ENCODE data around the gene TTC28.

TTC28 gene

DNA sequence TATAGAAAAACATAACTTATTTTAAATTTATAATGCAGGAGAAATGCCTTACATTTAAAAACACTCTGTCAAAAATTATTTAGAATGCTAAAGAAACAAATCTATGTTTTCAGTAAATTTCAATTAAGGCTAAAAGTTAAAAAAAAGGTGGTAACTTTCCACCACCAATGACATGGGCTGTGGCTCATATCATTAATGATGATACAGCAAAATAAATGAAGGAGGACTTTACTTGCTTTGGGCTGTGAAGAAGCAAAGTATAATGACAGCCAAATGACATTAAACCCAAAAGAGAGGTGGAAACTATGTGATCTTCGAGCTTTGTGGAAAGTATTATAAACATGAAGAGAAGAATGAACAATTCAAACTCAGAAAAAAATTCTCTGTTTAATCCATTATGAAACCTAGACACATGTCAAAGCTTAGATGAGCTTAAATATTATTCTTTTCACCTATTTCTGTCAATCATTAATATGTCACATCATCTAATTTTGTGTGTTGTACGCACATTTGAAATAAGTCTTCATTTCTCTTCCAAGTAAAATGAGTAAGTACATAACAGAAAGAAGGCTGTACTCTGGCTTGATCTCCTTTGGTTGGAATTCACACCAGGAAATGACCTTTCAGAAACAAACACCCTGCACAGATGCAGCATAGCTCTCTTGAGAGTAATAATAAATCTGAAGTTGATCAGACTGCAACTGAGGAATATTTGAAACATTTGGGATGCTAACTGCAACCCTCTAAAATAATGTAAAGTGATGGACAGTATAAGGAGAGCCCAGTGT, 265.8 kb downstream of the TTC28 start:
- Histone ChIP-seq H3K4me1 (ENCODE audit: control insufficient read depth, insufficient read depth, low read length) (peaks cover 29% of the 10 kb centered on the region), H3K36me3 (ENCODE audit: control insufficient read depth, insufficient read depth, low read length, severe bottlenecking) (no peaks in the 10 kb centered on the region), H3K9me3 (ENCODE audit: control insufficient read depth, low read length) (no peaks in the 10 kb centered on the region), H3K9ac (ENCODE audit: low read length) (peak overlapping the region; percentile 3), H3K4me3 (ENCODE audit: low read length) (no peak overlapping the region), H3K27me3 (replicated peaks; ENCODE audit: control insufficient read depth, insufficient read depth, low read length) (no peaks in the 10 kb centered on the region)
- no peak for DNase-seq (ENCODE audit: low read depth)

DNA sequence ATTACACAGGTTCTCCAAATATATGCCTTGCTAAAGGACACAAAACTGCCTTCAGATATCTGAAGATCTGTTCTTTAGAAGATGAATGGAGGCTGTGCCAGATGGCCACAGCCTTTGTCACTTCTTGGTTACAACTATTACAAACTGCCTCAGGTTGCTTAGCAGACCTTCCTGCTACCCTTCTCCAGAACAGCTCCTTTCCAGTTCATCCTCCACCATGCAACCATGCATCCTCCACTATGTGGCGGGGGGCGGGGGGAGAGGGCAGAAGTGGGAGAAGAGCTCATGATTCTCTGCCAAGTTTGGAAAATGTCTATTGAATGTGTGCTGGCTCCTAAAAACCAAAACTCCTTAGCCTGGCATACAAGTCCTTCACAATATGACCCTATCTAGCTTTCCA, 267.5 kb downstream of the TTC28 start:
- H3K4me1 ChIP-seq (ENCODE audit: control insufficient read depth, insufficient read depth, low read length), result peaks cover 29% of the 10 kb centered on the region
- H3K9ac ChIP-seq (ENCODE audit: low read length), result no peak overlapping the region
- no peak overlapping the region for H3K4me3 ChIP-seq (ENCODE audit: low read length)
- H3K27me3 ChIP-seq (replicated peaks; ENCODE audit: control insufficient read depth, insufficient read depth, low read length), result no peaks in the 10 kb centered on the region
- no peak for DNase-seq (ENCODE audit: low read depth)
- no peaks in the 10 kb centered on the region for H3K9me3 ChIP-seq (ENCODE audit: control insufficient read depth, low read length)
- H3K36me3 ChIP-seq (ENCODE audit: control insufficient read depth, insufficient read depth, low read length, severe bottlenecking), result no peaks in the 10 kb centered on the region

- no peak overlapping the region for H3K4me3 ChIP-seq (ENCODE audit: low read length)
- H3K9me3 ChIP-seq (ENCODE audit: control insufficient read depth, low read length), result no peaks in the 10 kb centered on the region
- no peak overlapping the region for H3K9ac ChIP-seq (ENCODE audit: low read length)
- peaks cover 29% of the 10 kb centered on the region for H3K4me1 ChIP-seq (ENCODE audit: control insufficient read depth, insufficient read depth, low read length)
- H3K36me3 ChIP-seq (ENCODE audit: control insufficient read depth, insufficient read depth, low read length, severe bottlenecking), result no peaks in the 10 kb centered on the region
- H3K27me3 ChIP-seq (replicated peaks; ENCODE audit: control insufficient read depth, insufficient read depth, low read length), result no peaks in the 10 kb centered on the region
- DNase-seq (ENCODE audit: low read depth), result peak; percentile 69
Observed at GRCh38 chr22:28411125-28411524, 268.5 kb downstream of the TTC28 start.

DNA sequence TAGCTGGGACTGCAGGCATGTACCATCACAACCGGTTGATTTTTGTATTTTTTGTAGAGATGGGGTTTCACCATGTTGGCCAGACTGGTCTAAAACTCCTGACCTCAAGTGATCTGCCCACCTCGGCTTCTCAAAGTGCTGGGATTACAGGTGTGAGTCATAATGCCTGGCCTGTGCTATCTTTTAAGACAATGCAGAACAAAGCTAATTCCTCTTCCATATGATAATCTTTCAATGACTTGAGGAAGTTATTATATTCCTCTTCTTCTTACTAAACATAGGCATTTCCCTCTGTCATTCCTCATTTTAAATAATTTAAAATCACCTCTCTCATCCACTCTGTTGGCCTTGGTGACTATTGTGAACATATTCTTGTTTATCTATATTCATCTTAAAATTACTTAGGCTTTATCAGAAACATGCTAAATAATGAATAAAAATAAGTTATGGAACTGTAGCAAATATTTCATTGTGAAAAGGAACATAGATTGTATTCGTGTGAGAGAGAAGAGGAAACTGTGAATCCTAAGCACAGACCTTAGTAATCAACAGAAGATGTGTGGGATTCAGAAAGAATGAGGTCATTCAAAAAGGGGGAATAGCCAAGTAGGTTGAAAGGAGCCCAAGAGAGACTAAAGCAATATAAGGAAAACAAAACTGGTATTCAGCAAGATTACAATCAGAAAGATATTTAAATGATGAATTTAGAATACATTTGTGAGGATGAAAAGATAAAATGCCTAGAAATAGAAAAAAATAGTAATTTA, 269.4 kb downstream of the TTC28 start:
- Histone ChIP-seq H3K9ac (ENCODE audit: low read length) (no peak overlapping the region), H3K27me3 (replicated peaks; ENCODE audit: control insufficient read depth, insufficient read depth, low read length) (no peaks in the 10 kb centered on the region), H3K4me1 (ENCODE audit: control insufficient read depth, insufficient read depth, low read length) (peaks cover 29% of the 10 kb centered on the region), H3K36me3 (ENCODE audit: control insufficient read depth, insufficient read depth, low read length, severe bottlenecking) (no peaks in the 10 kb centered on the region), H3K9me3 (ENCODE audit: control insufficient read depth, low read length) (no peaks in the 10 kb centered on the region), H3K4me3 (ENCODE audit: low read length) (peak overlapping the region; percentile 51)
- DNase-seq (ENCODE audit: low read depth), result peak; percentile 80

DNA sequence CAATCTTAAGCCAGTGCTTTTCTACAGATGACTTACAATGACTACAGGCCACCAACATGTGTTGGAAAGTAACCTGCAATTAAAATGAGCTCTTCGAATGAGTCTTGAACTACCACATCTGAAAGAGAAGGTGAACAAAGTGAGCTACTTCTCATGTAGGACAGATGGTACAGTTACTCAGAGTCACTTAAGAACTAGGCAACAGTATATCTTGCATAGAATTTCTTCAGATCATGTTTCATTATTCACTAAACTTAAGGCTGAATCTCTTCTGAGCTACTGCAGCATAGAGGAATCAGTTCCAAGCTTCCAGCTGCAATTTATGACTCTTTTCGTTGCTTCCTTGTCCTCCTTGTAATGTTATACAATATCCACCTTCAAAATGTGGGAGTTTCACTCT, 270.9 kb downstream of the TTC28 start:
- peak; percentile 44 for DNase-seq (ENCODE audit: low read depth)
- Histone ChIP-seq H3K4me1 (ENCODE audit: control insufficient read depth, insufficient read depth, low read length) (peaks cover 22% of the 10 kb centered on the region), H3K9ac (ENCODE audit: low read length) (no peak overlapping the region), H3K36me3 (ENCODE audit: control insufficient read depth, insufficient read depth, low read length, severe bottlenecking) (no peaks in the 10 kb centered on the region), H3K9me3 (ENCODE audit: control insufficient read depth, low read length) (no peaks in the 10 kb centered on the region), H3K4me3 (ENCODE audit: low read length) (no peak overlapping the region), H3K27me3 (replicated peaks; ENCODE audit: control insufficient read depth, insufficient read depth, low read length) (no peaks in the 10 kb centered on the region)

- H3K4me1 ChIP-seq (ENCODE audit: control insufficient read depth, insufficient read depth, low read length), result peaks cover 16% of the 10 kb centered on the region
Observed at GRCh38 chr22:28407645-28408044, 272.0 kb downstream of the TTC28 start.

GRCh38 chr22:28406246-28406645, 273.4 kb downstream of the TTC28 start:
- H3K27me3 ChIP-seq (replicated peaks; ENCODE audit: control insufficient read depth, insufficient read depth, low read length), result no peaks in the 10 kb centered on the region
- H3K4me1 ChIP-seq (ENCODE audit: control insufficient read depth, insufficient read depth, low read length), result peaks cover 15% of the 10 kb centered on the region

More at GRCh38 chr22:28407645-28408044, 272.0 kb downstream of the TTC28 start:
- Histone ChIP-seq H3K9ac (ENCODE audit: low read length) (no peak overlapping the region), H3K4me3 (ENCODE audit: low read length) (no peak overlapping the region), H3K36me3 (ENCODE audit: control insufficient read depth, insufficient read depth, low read length, severe bottlenecking) (no peaks in the 10 kb centered on the region), H3K9me3 (ENCODE audit: control insufficient read depth, low read length) (no peaks in the 10 kb centered on the region), H3K27me3 (replicated peaks; ENCODE audit: control insufficient read depth, insufficient read depth, low read length) (no peaks in the 10 kb centered on the region)
- no peak for DNase-seq (ENCODE audit: low read depth)

DNA sequence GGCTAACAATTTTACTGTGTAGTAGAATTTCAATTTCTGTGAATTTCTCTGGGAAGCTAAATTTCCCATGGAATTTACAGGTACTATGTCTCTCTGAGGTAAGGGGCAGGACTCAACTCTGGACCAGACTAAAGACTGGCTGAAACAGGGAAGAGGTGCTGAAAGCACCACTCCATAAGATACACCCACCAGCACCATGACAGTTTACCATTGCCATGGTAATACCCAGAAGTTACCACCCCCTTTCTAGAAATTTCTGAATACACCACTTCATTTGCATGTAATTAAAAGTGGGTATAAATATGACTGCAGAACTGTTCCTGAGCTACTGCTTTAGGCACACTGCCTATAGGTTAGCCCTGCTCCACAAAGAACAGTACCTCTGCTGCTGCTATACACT, 274.1 kb downstream of the TTC28 start:
- Histone ChIP-seq H3K9ac (ENCODE audit: low read length) (no peak overlapping the region), H3K27me3 (replicated peaks; ENCODE audit: control insufficient read depth, insufficient read depth, low read length) (no peaks in the 10 kb centered on the region), H3K4me3 (ENCODE audit: low read length) (no peak overlapping the region), H3K9me3 (ENCODE audit: control insufficient read depth, low read length) (no peaks in the 10 kb centered on the region), H3K36me3 (ENCODE audit: control insufficient read depth, insufficient read depth, low read length, severe bottlenecking) (no peaks in the 10 kb centered on the region), H3K4me1 (ENCODE audit: control insufficient read depth, insufficient read depth, low read length) (peaks cover 9% of the 10 kb centered on the region)
- DNase-seq (ENCODE audit: low read depth), result no peak

More at GRCh38 chr22:28406246-28406645, 273.4 kb downstream of the TTC28 start:
- no peak for DNase-seq (ENCODE audit: low read depth)
- Histone ChIP-seq H3K9ac (ENCODE audit: low read length) (no peak overlapping the region), H3K36me3 (ENCODE audit: control insufficient read depth, insufficient read depth, low read length, severe bottlenecking) (no peaks in the 10 kb centered on the region), H3K4me3 (ENCODE audit: low read length) (no peak overlapping the region), H3K9me3 (ENCODE audit: control insufficient read depth, low read length) (no peaks in the 10 kb centered on the region)

- peaks cover 15% of the 10 kb centered on the region for H3K4me1 ChIP-seq (ENCODE audit: control insufficient read depth, insufficient read depth, low read length)
- no peaks in the 10 kb centered on the region for H3K9me3 ChIP-seq (ENCODE audit: control insufficient read depth, low read length)
- no peak overlapping the region for H3K4me3 ChIP-seq (ENCODE audit: low read length)
- no peak overlapping the region for H3K9ac ChIP-seq (ENCODE audit: low read length)
- H3K27me3 ChIP-seq (replicated peaks; ENCODE audit: control insufficient read depth, insufficient read depth, low read length), result no peaks in the 10 kb centered on the region
- H3K36me3 ChIP-seq (ENCODE audit: control insufficient read depth, insufficient read depth, low read length, severe bottlenecking), result no peaks in the 10 kb centered on the region
- DNase-seq (ENCODE audit: low read depth), result no peak
Observed at GRCh38 chr22:28402539-28402938, 277.1 kb downstream of the TTC28 start.

GRCh38 chr22:28402060-28402459, 277.6 kb downstream of the TTC28 start:
- H3K4me1 ChIP-seq (ENCODE audit: control insufficient read depth, insufficient read depth, low read length), result peaks cover 20% of the 10 kb centered on the region
- no peaks in the 10 kb centered on the region for H3K27me3 ChIP-seq (replicated peaks; ENCODE audit: control insufficient read depth, insufficient read depth, low read length)
- H3K9ac ChIP-seq (ENCODE audit: low read length), result no peak overlapping the region
- H3K4me3 ChIP-seq (ENCODE audit: low read length), result no peak overlapping the region
- H3K36me3 ChIP-seq (ENCODE audit: control insufficient read depth, insufficient read depth, low read length, severe bottlenecking), result no peaks in the 10 kb centered on the region
- H3K9me3 ChIP-seq (ENCODE audit: control insufficient read depth, low read length), result no peaks in the 10 kb centered on the region
- DNase-seq (ENCODE audit: low read depth), result no peak

GRCh38 chr22:28398981-28399380, 280.7 kb downstream of the TTC28 start:
- H3K9ac ChIP-seq (ENCODE audit: low read length), result no peak overlapping the region
- no peaks in the 10 kb centered on the region for H3K36me3 ChIP-seq (ENCODE audit: control insufficient read depth, insufficient read depth, low read length, severe bottlenecking)
- H3K9me3 ChIP-seq (ENCODE audit: control insufficient read depth, low read length), result no peaks in the 10 kb centered on the region
- peaks cover 45% of the 10 kb centered on the region for H3K4me1 ChIP-seq (ENCODE audit: control insufficient read depth, insufficient read depth, low read length)
- DNase-seq (ENCODE audit: low read depth), result peak; percentile 54
- H3K4me3 ChIP-seq (ENCODE audit: low read length), result no peak overlapping the region
- H3K27me3 ChIP-seq (replicated peaks; ENCODE audit: control insufficient read depth, insufficient read depth, low read length), result no peaks in the 10 kb centered on the region
